GM21528 (cell line): ENCODE results near the gene CRYBG3.

Experiments
- ATAC-seq: cut with Tn5 transposase; IDR thresholded peaks from one replicate; pipeline ENCODE4 v1.9.1; 2021; ENCODE audit warnings: mild to moderate bottlenecking, moderate library complexity; ENCODE audit not compliant: unreplicated experiment, low FRiP score

The CRYBG3 gene

GRCh38 chr3:97969541-97969940, 147.7 kb downstream of the CRYBG3 start:
- ATAC-seq = no peak

- no peak for ATAC-seq
These were observed 148.3 kb downstream of the CRYBG3 start for GRCh38 chr3:97970156-97970555.

DNA sequence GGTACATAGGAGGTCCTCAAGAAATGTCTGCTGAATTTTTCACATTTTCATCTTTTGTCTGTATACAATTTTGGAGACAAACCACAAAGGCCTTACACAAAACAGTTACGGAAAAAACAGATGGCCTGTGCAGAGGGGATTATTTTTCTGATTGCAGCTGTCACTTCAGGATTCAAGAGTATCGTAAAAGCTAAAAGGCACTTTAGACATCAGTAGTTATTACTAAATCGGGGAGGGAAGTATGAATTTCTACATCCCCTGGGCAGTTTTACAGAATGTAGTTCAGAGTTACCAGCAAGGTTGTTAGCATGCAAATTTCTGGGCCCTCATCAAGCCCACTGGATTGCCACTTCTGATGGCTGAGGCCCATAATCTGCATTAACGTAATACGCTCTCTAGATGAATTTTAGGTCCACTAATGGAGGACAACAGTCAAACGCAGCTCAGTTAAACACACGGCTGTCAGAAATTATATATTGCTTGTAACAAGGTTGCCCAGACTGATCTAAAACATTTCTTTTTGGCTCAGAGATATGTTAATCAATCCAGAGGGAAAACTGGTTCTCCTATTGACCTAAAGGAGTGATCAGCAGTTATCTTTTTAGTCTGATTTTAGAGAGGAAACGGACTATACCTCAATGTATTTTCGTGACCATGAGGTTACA, 149.3 kb downstream of the CRYBG3 start:
- no peak for ATAC-seq

DNA sequence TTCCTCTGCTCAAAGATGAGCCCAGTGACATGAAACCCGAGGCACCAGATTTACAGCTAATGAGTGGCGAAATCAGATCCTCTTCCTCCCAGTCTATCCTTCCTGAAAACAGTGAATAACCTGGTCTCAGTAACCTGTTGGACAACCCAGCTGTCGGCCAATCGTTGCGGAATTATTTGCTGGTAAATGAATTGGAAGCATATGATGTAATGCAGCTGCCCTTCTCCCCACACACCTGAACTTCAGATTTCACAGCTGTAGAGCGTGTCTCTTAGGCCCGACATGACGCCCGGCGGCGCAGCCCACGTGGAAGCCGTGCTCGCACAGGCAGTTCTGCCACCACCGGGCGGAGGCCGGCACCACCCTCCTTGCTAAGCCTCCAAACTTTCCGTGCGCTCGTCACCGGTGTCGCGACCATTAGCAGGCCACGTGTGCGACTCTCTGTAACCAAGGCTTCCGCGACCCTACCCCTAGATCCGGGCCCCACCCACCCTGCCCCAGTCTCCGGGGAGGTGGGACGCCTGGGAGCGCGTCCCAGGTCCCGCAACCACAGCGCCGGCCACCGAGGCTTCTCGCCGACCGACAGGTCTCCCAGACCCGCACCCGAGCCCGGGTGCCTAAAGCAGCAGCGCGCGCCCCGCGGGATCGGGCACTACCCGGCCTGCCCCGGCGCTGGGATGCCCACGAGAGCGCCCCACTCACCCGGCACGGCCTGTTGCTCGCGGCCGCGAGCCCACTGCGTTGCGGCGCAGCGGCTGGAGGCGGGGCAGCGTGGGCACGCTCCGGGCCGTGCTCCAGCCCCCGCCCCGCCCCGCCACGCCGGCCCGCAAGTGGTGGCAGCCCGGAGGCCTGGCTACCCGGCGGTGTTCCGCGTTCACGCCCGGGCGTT, 150.1 kb downstream of the CRYBG3 start, which contains the start of gene RIOX2:
Gene RIOX2 (minus strand): TSS at position 753 of the 889 bp plus-strand sequence. CDS start 4,838 bp downstream, outside the sequence.
- peak; percentile 93 for ATAC-seq

DNA sequence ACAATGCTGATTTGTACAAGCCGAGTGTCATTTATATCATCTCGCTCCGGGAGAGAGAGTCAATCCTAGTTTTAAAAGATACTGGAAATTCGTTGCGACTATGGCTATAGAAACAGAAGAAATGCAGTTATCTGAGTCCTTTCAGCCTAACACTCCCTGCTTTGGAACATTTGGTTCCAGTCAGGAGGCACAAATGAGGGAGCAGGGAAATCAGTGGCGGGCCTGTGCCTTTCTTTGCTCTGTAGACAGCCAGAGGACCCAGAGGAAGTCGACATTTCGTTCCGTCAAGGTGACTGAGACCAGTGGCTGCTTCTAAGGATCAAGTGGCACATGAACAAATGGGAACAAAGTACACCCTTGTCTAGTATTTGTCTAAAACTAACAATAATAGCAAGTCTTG, 151.2 kb downstream of the CRYBG3 start:
- no peak for ATAC-seq

GRCh38 chr3:97974996-97975395, 153.2 kb downstream of the CRYBG3 start:
- ATAC-seq = no peak

GRCh38 chr3:97975466-97975865, 153.7 kb downstream of the CRYBG3 start:
- ATAC-seq = no peak

DNA sequence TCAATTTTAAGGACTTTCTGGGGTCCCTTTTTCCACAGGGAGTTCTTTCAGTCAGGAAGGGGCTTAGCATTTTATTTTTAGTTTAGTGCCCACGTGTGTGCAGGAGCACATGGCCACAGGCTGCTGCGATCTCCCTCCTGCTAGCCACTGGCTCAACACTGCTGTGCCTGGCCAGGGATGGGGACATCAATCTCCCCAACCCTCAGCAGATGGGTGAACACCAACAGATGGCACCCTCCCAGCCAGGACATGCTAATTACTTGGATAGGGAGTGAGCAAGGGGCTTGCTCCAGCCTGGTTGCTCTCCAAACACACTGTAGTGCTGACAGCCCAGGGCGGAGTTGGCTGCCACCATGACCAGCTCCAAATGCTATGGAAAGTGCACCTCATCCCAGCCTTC, 157.8 kb downstream of the CRYBG3 start:
- ATAC-seq = no peak

DNA sequence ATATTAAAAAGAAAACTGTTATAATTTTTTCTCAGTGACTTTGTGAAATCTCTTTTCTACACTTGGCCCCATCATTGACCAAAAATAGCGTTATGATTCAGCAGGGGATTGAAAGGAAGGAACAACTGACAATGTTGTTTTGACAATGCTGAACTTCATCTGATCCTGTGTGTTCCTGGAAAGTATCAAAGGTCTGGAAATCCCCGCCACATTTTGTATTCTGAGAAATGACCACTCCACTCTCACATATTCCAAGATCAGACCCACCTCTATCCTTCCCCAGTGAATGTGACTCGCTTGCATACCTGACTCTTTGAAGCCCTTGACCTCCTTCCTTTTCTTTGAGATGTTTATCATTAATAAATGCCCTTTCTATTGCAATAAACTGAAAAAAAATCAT, 160.1 kb downstream of the CRYBG3 start:
- no peak for ATAC-seq

DNA sequence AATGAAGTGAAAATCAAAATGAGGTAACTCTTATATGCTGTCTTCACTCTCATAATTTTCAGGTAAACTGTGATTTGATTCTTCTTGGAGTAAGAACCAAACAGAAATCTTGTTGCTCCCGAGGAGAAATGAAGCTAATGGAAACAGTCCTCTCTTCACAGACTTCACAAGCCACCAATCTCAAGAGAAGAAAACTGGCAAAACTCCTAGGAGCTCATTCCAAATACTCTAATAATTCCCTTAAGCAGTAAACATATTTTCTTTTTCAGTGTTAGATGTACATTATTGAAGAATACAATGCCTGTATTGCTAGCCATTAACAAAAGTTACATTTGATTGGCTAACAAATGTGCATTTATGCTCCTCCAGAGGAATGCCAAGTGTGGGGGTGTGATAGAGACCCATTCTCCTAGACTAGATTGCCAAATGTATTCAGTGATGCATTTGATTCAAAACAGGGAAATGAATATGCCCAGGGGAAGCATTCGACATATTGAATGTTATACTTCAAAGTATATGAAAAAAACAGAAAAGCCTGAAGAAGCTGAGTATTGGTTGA, 162.2 kb downstream of the CRYBG3 start:
- ATAC-seq = no peak

GRCh38 chr3:97987306-97987705, 165.5 kb downstream of the CRYBG3 start:
- no peak for ATAC-seq

- no peak for ATAC-seq
These were observed 167.2 kb downstream of the CRYBG3 start for GRCh38 chr3:97988784-97989568.

DNA sequence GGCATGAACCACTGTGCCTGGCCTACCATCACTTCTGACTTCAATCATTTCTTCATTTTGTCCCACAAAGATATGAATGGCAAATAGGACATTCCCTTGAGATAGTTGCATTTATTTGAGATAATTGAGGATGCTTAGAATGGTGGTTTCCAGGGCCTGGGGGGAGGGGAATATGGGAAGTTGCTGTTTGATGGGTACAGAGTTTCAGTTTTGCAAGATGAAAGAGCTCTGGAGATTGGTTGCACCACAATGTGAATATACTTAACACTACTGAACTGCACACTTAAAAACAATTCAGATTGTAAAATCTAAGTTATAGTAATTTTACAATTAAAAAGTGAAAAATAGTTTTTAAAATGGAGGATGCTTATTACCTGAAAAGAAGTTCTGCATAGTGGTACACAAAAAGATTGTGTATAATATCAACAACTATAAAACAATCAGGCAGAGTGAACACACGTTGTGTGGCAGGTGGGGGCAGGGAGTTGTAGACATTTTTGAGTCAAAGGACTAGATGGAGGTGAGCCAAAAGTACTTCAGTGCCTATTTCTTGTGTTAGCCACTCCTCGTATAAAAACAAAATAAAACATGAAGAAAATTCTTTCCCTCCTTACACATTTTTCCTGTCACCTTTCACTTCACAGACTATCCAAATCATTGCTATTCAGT, 168.9 kb downstream of the CRYBG3 start:
- ATAC-seq = no peak

GRCh38 chr3:97991293-97991682, 169.5 kb downstream of the CRYBG3 start:
- ATAC-seq = no peak

DNA sequence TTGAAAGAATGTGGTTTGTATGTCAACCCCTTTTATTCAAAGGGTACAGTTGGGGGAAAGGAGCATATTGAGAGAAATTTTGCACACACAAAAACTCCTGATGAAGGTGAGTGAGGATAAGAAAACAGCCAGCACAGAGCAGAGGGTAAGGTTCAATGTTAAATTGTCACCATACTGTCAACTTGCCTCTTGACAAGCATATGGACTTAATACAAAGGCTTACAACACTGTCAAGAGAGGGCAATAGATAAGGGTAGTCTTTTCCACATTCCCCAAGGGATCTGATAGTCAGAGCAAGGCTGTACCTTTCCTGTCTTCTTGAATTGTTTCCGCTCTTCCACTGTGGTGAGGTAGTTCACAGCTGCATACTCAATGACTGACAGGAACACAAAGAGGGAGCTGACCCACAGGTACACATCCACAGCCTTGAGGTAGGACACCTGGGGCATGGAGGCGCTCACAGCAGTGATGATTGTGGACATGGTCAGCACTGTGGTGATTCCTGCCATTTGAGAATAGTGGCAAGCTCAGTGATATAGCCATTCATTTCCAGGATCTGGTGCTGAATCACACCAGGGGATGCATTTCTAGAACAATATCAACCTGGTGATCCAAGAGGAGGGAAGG, 170.8 kb downstream of the CRYBG3 start:
- ATAC-seq = no peak

GRCh38 chr3:97993526-97993925, 171.7 kb downstream of the CRYBG3 start:
- no peak for ATAC-seq

- no peak for ATAC-seq
These were observed 172.6 kb downstream of the CRYBG3 start for GRCh38 chr3:97994328-97994945.
